Smooth muscle cell of the brain vasculature (primary cell): ENCODE measurements around the gene PTF1A.

Experiments
- DNase-seq: peaks from one replicate; pipeline ENCODE4 v3.0.0-alpha.2; 2012; ENCODE audit warnings: low read depth, low spot score

The PTF1A gene

GRCh38 chr10:23187155-23187554 is 5.0 kb upstream of the PTF1A start:
- DNase-seq, result no peak

DNA sequence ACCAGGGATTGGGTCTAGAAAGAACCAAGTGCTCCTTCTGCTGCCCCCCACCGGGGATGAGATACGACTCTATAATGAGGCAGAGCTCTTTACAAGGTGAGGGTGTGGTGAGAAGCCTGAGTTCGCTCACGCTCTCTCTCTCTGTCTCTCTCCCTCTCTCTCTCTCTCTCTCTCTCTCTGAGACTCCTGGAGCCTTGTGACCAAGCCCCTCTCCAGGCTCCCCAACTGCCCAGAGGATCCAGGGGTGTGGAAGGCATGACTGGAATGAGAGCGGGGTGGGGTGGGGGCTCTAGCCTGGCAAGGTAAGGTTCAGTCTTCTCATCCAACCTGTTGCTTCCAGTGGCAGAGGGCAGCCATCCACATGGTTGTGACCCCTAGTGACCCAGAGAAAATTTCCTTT is 3.1 kb upstream of the PTF1A start:
- DNase-seq, result no peak

DNA sequence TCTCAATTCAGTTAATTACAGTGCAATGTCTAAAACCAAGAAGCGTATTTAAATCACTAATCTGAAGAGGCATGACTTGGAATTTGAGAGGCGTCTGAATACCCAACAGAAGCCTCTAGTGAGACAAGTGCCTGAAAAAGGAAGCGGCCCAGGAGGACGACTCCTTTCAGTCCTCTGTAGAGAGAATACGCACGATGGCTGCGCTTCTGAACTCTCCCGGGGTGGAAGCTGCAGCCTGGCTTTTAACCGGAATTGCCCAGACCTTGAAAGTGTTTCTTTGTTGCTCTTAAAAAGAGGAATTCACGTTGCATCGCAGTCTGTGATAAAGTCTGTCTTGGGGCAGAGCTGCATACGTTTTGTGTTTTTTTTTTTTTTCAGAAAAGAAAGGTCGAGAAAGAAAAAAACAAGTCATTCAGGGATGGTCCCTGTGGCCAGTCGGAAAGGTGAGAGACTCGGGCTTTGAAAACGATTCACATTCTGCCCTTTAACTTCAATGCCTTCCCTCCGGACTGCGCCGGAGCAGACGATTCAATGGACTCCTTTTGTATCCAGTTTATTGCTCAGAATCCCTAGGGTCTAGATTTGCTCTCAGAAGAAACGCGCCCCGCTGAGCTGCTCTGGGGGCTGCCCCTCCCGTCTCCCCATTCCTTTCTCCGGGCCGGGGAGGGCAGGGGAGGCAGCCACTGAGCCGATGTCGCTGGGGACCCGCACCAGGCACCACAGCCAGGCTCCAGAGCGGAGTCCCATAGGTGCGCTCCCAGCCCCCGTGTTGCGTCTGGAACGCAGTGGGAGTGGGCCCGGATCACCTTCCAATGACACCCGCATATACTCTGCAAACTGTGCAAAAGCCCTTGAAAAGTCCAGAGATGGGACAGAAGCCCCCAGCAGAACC is 994 bp upstream of the PTF1A start:
- DNase-seq, result no peak

GRCh38 chr10:23192712-23193434 is 761 bp downstream of the PTF1A start:
- DNase-seq, result no peak

DNA sequence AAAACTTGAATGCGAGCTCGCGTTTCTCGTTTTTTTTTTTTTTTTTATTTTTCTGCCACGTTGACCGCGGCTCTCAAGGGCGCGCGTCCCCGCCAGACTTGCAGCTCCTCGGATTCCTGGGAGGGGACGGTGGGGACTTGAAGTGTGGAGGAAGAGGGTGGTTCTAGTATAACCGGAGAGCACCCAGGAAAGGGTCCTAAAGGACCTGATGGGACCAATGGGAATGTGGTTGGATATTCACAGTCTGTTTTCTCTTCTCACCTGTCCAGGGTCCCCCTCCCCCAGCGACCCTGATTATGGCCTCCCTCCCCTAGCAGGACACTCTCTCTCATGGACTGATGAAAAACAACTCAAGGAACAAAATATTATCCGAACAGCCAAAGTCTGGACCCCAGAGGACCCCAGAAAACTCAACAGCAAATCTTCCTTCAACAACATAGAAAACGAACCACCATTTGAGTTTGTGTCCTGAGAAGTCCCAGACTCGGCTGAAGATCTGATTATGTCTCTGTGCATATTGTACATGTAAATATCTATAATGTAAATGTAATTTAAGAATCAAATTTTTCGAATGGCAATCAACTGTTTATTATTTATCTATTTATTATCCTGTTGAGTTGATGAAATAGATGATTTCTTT is 1.4 kb downstream of the PTF1A start:
- DNase-seq, result no peak

- no peak for DNase-seq
These were observed 2.4 kb downstream of the PTF1A start for GRCh38 chr10:23194471-23194965.

DNA sequence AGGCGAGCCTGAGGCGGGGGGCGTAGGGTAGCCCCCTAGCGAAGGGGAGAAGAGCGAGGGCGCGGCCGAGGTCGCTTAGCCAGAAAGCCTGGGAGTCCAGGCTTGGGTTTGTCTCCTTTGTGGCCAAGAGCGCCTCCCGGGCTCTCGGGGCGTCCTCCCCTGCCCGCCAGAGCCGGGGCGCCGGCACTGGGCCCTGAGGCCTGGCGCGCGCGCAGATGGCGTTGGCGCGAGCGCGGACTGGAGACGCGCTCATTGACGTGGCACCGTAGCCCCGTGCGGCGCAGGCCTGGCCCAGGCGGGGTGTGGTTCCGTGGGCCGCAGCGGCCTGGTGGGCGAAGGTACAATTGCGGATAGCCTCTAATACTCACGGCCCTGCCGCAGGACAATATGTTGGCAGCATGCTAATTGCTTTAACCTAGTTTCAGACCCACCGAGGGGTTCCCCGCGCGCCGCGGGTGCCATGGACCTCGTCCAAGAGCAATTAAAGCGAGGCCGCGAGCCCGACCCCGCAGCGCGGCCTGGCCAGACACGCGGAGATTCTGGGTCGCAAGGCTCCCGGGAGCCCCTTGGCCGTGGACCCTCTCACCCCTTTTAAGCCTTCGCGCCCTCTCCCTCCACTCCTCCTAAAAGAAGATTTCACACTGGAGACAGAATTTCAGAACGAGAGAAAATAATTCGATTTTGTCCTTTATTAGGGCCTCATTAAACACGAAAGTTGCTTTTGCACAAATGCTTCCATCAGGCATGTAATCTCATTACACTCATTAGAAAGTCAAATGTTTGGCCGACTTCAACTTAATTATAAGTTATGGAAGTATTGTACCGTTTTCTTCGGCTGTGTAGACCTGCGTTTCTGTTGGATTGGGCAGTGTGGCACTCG is 3.1 kb downstream of the PTF1A start:
- DNase-seq, result no peak

DNA sequence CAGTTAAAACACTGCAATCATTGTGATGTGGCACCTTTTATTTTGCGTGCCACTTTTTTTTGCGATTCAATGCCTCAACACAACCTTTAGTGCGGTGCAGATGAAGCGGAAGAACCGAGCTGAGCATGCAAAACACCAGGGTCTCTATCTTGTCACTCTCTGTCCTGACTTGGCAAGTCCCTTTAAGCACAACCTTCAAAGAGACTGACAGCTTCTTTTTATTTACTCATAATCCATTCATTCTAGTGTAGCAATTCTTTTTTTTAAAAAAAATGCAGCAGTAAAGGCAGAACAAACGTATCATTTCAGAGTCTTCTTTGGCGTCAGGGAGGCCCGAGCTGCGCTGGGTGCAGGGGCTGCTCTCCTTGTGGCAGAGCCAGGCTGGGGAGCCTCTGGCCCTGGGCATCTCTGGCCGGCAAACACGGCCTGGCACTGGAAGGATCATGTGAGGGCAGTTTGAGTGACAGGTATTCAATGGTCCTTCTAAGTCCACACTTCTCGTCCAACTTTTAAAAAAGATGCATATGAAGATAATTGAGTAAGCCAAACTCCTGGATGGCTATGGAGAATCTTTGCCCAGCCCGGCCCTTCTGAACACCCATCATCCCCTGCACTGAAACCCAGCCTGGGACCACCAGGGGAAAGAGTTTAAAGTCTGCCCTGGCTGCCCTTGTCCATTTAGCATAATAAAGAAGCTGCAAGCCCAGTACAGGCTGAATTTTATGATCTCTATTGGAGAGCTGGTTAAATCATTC is 3.9 kb downstream of the PTF1A start:
- DNase-seq, result no peak

DNA sequence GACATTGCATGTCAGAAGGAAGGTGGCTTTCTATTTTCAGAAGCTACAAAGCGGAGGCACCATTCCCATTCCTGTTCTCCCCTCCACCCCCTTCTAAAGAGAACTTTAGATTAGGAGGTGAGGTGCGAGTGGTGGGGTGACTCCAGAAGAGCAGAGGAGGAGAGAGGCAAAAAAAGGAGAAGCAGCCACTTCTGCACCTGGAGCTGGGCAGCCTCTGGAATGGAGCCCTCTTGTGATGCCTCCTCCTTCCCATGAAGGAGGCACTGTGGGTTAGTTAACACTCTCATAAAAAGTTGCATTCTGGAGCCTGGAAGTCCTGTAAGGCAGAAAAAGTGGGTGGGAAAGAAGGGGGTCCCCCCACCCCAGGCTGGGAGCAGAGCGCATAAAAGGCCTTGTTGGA is 4.8 kb downstream of the PTF1A start:
- no peak for DNase-seq

- DNase-seq, result no peak
These were observed 5.3 kb downstream of the PTF1A start for GRCh38 chr10:23197416-23197861.

- no peak for DNase-seq
These were observed 6.5 kb downstream of the PTF1A start for GRCh38 chr10:23198610-23198939.

DNA sequence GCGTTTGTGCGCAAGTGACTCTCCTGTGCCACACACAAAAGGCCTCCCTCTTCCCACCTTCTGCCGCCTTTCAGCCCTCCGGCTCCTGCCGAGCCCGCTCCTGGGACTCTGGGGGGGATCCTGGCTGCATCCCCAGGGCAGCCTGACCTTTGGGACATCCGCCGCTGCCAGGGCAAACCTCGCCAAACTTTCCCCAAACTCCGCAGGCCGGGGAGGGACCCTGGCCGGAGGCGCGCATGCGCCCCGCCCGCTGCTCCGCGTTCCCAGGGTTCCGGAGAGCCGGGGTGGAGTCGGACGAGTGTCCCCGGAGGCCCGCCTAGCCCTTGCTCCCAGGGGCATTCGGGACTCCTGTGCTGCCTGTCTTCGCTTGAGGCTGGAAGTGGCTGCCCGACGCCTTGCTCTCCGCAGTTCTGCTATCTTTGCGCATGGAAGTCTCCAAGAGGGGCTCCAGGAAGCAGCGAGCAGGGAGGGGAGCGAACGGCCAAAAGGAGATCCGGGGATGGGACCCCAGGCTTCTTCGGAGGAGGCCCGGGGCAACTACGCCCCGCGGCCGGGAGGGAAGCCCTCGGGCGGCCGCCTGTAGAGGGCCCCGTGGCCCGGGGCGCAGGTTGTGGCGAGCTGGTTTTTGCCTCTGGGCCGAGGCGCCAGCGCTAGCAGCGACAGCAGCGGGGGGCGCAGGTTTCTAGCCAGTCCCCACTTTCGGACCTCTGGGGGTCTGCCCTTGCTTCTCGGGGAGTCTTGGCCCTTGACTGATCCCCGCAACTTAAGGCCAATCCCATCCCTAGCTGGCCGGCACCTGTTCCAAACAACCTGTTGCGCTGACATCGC is 7.0 kb downstream of the PTF1A start:
- no peak for DNase-seq

DNA sequence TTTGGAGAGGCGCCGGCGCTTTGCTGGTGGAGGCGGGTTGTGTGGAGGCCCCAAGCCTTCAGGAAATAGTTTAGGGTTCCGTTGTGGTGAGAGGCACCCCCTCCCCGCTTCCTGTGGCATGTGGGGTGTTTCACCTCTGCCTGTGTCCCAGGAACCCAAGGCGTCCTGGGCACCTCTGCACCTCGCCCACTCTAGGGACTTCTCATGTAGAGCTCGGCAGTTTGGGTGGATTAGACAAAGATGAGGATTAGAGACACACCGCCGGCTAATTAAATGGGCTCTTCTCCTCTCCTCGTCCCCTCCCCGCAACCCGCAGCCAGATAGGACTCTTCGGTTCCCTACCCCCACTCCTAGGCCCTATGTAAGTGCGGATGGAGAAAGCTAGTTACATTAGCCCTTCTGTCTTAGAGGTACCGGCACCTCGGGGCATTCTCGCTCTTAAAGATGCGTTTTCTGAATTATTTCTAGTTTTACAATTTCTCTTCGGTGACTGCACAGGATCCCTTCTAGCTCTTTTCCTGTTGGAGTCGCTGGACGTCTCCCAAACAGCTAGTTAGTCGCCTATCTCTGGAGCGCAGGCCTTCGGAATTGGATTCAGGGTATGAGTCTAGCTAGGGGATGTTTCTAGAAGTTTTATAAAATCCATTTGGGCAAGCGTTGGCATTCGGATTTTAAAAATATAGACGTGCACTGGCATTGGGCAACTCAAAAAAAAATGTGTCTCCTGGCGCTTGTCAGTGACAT is 7.8 kb downstream of the PTF1A start:
- no peak for DNase-seq

- no peak for DNase-seq
These were observed 8.5 kb downstream of the PTF1A start for GRCh38 chr10:23200586-23200985.

DNA sequence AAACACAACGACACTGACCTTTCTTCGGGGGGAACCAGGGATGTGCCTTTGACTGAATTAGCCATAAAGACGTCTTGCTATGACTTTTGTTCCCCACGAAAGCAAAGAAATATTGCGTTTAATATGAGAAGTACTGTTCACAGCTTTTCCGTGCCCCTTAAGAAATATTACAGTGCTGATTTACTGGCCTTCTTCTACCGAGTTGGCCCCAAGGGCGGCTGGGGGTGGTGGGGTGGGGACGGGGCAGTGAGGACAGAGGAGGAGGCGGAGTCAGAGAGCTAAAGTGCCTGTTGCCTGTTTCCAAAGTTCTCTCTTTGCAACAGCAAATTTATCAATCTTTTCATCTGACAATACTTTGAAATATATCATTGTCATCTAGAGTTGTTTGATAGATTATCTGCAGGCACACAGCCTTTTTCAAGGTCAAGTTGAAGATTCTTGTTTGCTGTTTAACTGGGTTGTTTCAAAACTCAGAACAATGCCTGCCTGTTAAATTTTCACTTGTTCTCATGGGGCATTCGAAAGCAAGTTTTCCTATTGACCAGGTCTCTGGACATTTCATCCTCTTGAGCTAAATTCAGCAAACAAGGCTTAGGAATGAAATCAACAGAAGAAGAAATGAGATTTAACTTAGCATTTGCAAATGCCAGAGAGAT is 9.0 kb downstream of the PTF1A start:
- no peak for DNase-seq

- no peak for DNase-seq
These were observed 9.7 kb downstream of the PTF1A start for GRCh38 chr10:23201837-23202236.

GRCh38 chr10:23202779-23203178 is 10.7 kb downstream of the PTF1A start:
- no peak for DNase-seq
